ENCODE data around the gene CSAD. TPM values are rescaled to one million over a fixed set of nuclear protein-coding genes. Genes with fewer than 3 reads are reported as not detected.
A peak's percentile ranks its signal among the peaks of the same experiment; 100 is the strongest.

The CSAD gene
- total and polyA plus RNA-seq, 2 of the 13 experiments (the other 11 are each of a cell fraction or from before 2014, with no cell fraction given): 7.2 to 23.5 TPM

DNA sequence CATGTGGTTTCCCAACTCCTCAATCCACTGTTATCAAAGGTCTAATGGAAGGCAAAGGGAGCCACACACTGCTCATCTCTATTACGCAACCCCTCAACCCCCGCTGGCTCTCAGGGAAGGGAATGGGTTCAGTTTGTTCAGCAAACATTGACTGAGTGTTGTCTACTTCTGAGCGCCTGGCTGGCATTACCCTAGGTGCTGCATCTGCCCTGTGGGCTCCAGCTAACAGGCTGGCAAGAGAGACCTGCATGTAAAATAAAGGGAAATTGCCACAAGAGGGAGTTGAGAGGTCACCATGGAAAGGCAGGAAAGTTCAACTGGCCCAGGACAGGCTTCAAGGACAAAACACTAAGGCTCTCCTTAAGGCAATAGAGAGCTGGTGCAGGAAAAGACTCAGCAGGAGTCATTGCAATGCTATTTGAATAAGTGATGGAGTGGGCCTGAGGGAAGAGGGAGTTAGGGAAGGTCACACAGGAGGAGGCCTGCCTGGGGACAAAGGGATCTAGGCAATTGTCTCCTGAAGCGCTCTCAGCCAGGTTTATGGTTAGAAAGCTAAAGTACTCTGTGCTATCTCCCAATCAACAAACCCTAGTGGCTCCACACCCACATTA lies 5.7 kb downstream of the CSAD start (continued):
- TF ChIP-seq, protein P1, sequence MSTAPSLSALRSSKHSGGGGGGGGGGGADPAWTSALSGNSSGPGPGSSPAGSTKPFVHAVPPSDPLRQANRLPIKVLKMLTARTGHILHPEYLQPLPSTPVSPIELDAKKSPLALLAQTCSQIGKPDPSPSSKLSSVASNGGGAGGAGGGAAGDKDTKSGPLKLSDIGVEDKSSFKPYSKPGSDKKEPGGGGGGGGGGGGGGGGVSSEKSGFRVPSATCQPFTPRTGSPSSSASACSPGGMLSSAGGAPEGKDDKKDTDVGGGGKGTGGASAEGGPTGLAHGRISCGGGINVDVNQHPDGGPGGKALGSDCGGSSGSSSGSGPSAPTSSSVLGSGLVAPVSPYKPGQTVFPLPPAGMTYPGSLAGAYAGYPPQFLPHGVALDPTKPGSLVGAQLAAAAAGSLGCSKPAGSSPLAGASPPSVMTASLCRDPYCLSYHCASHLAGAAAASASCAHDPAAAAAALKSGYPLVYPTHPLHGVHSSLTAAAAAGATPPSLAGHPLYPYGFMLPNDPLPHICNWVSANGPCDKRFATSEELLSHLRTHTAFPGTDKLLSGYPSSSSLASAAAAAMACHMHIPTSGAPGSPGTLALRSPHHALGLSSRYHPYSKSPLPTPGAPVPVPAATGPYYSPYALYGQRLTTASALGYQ (CRISPR knock-in tag; IDR thresholded peaks at IDR 0.05): no peak
- TF ChIP-seq ZNF546 (CRISPR knock-in tag; conservative IDR thresholded peaks at IDR 0.05) (no peak), ARNT2 (CRISPR knock-in tag; IDR thresholded peaks at IDR 0.05; ENCODE audit: low read depth) (no peak), CBX2 (IDR thresholded peaks at IDR 0.05; ENCODE audit: low read depth, low read length) (no peak), CBX2 (CRISPR knock-in tag; IDR thresholded peaks at IDR 0.05; ENCODE audit: low read depth) (no peak), ZBTB3 (CRISPR knock-in tag; IDR thresholded peaks at IDR 0.05; ENCODE audit: borderline replicate concordance, low read depth) (no peak), FOXA1 (IDR thresholded peaks at IDR 0.05) (no peak), FOXA1 (CRISPR knock-in tag; IDR thresholded peaks at IDR 0.05) (peak; percentile 82), ZNF557 (CRISPR knock-in tag; IDR thresholded peaks at IDR 0.05) (no peak), ZNF605 (CRISPR knock-in tag; IDR thresholded peaks at IDR 0.05) (peak; percentile 82; the same call in 1 of the 2 replicates), ATF1 (CRISPR knock-in tag; IDR thresholded peaks at IDR 0.05) (peak; percentile 47; the same call in 1 of the 2 replicates), TBX2 (CRISPR knock-in tag; IDR thresholded peaks at IDR 0.05; ENCODE audit: borderline replicate concordance) (peak; percentile 75), ZNF501 (CRISPR knock-in tag; IDR thresholded peaks at IDR 0.05) (0 out of 2 replicates have a peak, but pooled peaks have one; percentile 17), MEIS2 (CRISPR knock-in tag; IDR thresholded peaks at IDR 0.05) (no peak; the same call in 1 of the 2 replicates), FOXK2 (IDR thresholded peaks at IDR 0.05) (no peak), PRMT3 (CRISPR knock-in tag; IDR thresholded peaks at IDR 0.05; ENCODE audit: borderline replicate concordance, low read depth) (no peak), ZNF772 (CRISPR knock-in tag; IDR thresholded peaks at IDR 0.05) (peak; percentile 54; the same call in 1 of the 2 replicates), RFX1 (IDR thresholded peaks at IDR 0.05) (no peak), ZNF460 (CRISPR knock-in tag; IDR thresholded peaks at IDR 0.05; ENCODE audit: borderline replicate concordance) (no peak), HMGA1 (CRISPR knock-in tag; conservative IDR thresholded peaks at IDR 0.05) (no peak), ZNF329 (CRISPR knock-in tag; IDR thresholded peaks at IDR 0.05; ENCODE audit: low read depth) (peak; percentile 62; the same call in 1 of the 2 replicates), SCMH1 (CRISPR knock-in tag; IDR thresholded peaks at IDR 0.05; ENCODE audit: borderline replicate concordance) (no peak), ZNF101 (CRISPR knock-in tag; IDR thresholded peaks at IDR 0.05; ENCODE audit: borderline replicate concordance, low read depth) (no peak), ZFAT (CRISPR knock-in tag; conservative IDR thresholded peaks at IDR 0.05) (no peak), ZNF644 (CRISPR knock-in tag; IDR thresholded peaks at IDR 0.05; ENCODE audit: low read depth) (peak; percentile 97), LCORL (IDR thresholded peaks at IDR 0.05) (no peak), LCORL (CRISPR knock-in tag; IDR thresholded peaks at IDR 0.05) (no peak)
- TF ChIP-seq, protein P2, sequence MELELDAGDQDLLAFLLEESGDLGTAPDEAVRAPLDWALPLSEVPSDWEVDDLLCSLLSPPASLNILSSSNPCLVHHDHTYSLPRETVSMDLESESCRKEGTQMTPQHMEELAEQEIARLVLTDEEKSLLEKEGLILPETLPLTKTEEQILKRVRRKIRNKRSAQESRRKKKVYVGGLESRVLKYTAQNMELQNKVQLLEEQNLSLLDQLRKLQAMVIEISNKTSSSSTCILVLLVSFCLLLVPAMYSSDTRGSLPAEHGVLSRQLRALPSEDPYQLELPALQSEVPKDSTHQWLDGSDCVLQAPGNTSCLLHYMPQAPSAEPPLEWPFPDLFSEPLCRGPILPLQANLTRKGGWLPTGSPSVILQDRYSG (CRISPR knock-in tag; IDR thresholded peaks at IDR 0.05): no peak
- TF ChIP-seq, protein P3, sequence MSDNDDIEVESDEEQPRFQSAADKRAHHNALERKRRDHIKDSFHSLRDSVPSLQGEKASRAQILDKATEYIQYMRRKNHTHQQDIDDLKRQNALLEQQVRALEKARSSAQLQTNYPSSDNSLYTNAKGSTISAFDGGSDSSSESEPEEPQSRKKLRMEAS (IDR thresholded peaks at IDR 0.05): peak; percentile 60; the same call in 1 of the 2 replicates
- TF ChIP-seq, protein P4, sequence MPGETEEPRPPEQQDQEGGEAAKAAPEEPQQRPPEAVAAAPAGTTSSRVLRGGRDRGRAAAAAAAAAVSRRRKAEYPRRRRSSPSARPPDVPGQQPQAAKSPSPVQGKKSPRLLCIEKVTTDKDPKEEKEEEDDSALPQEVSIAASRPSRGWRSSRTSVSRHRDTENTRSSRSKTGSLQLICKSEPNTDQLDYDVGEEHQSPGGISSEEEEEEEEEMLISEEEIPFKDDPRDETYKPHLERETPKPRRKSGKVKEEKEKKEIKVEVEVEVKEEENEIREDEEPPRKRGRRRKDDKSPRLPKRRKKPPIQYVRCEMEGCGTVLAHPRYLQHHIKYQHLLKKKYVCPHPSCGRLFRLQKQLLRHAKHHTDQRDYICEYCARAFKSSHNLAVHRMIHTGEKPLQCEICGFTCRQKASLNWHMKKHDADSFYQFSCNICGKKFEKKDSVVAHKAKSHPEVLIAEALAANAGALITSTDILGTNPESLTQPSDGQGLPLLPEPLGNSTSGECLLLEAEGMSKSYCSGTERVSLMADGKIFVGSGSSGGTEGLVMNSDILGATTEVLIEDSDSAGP (CRISPR knock-in tag; IDR thresholded peaks at IDR 0.05; ENCODE audit: borderline replicate concordance): no peak

Measured in HepG2 (cell line).